ENCODE data around the gene NIT2. TPM values are rescaled to one million over a fixed set of nuclear protein-coding genes. Genes with fewer than 3 reads are reported as not detected.

Gene NIT2
- total RNA-seq, result 50.1 to 57.6 TPM (median 56.4 TPM) in 3 replicates

- peak within 1 kb of the TSS; percentile 80 for H3K27ac Mint-ChIP-seq
- H3K4me1 Mint-ChIP-seq, result peaks cover 28% of the 10 kb centered on the region
- DNase-seq (ENCODE audit: low spot score in 2 of 2, unreplicated experiment in 2 of 2), result peak; percentile 55 to 66
- TF ChIP-seq CTCF (IDR thresholded peaks at IDR 0.05; ENCODE audit: unreplicated experiment), result no peak
- no peaks in the 10 kb centered on the region for H3K9me3 Mint-ChIP-seq
- H3K27me3 Mint-ChIP-seq (ENCODE audit: low read depth), result no peaks in the 10 kb centered on the region
- H3K36me3 Mint-ChIP-seq, result peaks cover 4% of the 10 kb centered on the region
- peak within 1 kb of the TSS; percentile 87 for H3K4me3 Mint-ChIP-seq
These were observed at the start of gene NIT2 for GRCh38 chr3:100334488-100335351. Gene NIT2, plus strand, starts transcription at chr3:100334757. Its CDS starts 35 bp downstream, at chr3:100334792.

- no peaks in the 10 kb centered on the region for H3K9me3 Mint-ChIP-seq
- H3K4me3 Mint-ChIP-seq, result no peak overlapping the region
- peaks cover 22% of the 10 kb centered on the region for H3K36me3 Mint-ChIP-seq
- H3K27me3 Mint-ChIP-seq (ENCODE audit: low read depth), result no peaks in the 10 kb centered on the region
- TF ChIP-seq CTCF (IDR thresholded peaks at IDR 0.05; ENCODE audit: unreplicated experiment), result no peak
- DNase-seq (ENCODE audit: low spot score in 2 of 2, unreplicated experiment in 2 of 2), result no peak
- H3K4me1 Mint-ChIP-seq, result no peaks in the 10 kb centered on the region
- H3K27ac Mint-ChIP-seq, result no peak overlapping the region
These were observed 46.2 kb upstream of the NIT2 start for GRCh38 chr3:100288288-100288894.

GRCh38 chr3:100289339-100289738 is 45.2 kb upstream of the NIT2 start:
- Mint-ChIP-seq H3K27ac (no peak overlapping the region), H3K4me1 (no peaks in the 10 kb centered on the region), H3K27me3 (ENCODE audit: low read depth) (no peaks in the 10 kb centered on the region), H3K4me3 (no peak overlapping the region), H3K36me3 (peaks cover 19% of the 10 kb centered on the region), H3K9me3 (no peaks in the 10 kb centered on the region)
- DNase-seq (ENCODE audit: low spot score in 2 of 2, unreplicated experiment in 2 of 2), result no peak
- TF ChIP-seq CTCF (IDR thresholded peaks at IDR 0.05; ENCODE audit: unreplicated experiment), result no peak

- Mint-ChIP-seq H3K36me3 (peaks cover 20% of the 10 kb centered on the region), H3K27ac (no peak overlapping the region), H3K4me3 (no peak overlapping the region), H3K9me3 (no peaks in the 10 kb centered on the region), H3K4me1 (no peaks in the 10 kb centered on the region), H3K27me3 (ENCODE audit: low read depth) (no peaks in the 10 kb centered on the region)
- TF ChIP-seq CTCF (IDR thresholded peaks at IDR 0.05; ENCODE audit: unreplicated experiment), result no peak
- DNase-seq (ENCODE audit: low spot score in 2 of 2, unreplicated experiment in 2 of 2), result no peak
These were observed 39.5 kb upstream of the NIT2 start for GRCh38 chr3:100295089-100295488.

GRCh38 chr3:100297784-100298183 is 36.8 kb upstream of the NIT2 start:
- Mint-ChIP-seq H3K4me1 (no peaks in the 10 kb centered on the region), H3K36me3 (peaks cover 21% of the 10 kb centered on the region), H3K4me3 (no peak overlapping the region), H3K27ac (no peak overlapping the region), H3K9me3 (no peaks in the 10 kb centered on the region), H3K27me3 (ENCODE audit: low read depth) (no peaks in the 10 kb centered on the region)
- TF ChIP-seq CTCF (IDR thresholded peaks at IDR 0.05; ENCODE audit: unreplicated experiment), result no peak
- DNase-seq (ENCODE audit: low spot score in 2 of 2, unreplicated experiment in 2 of 2), result no peak

All from mesothelial cell of epicardium (in vitro differentiated cells).